Peyer's patch (tissue), 4 donors: ENCODE measurements around the gene ZNF644. TPM values are rescaled to one million over a fixed set of nuclear protein-coding genes. Genes with fewer than 3 reads are reported as not detected.

ENCODE experiments used
- DNase-seq, 3 donors: peaks; one replicate each; pipeline ENCODE4 v3.0.0-alpha.2; 2017 to 2019
- H3K27ac ChIP-seq, 4 donors: fragments of 200-600 bp; sonication (generic); one replicate each; pipeline ENCODE4 v1.5.1; 2016 to 2019
- H3K27me3 ChIP-seq, 2 donors: fragments of 200-600 bp; sonication (generic); one replicate each; pipeline ENCODE4 v1.5.1; 2019
- H3K36me3 ChIP-seq, 3 donors: fragments of 200-600 bp; sonication (generic); one replicate each; pipeline ENCODE4 v1.5.1; 2016 to 2019
- H3K4me1 ChIP-seq, 4 donors: fragments of 200-600 bp; sonication (generic); one replicate each; pipeline ENCODE4 v1.5.1; 2016 to 2019
- H3K4me3 ChIP-seq, 4 donors: fragments of 200-600 bp; sonication (generic); 1 replicate in 3 of 4; 2 replicates in 1 of 4; pipeline ENCODE4 v1.5.1; 2016 to 2019; ENCODE audit warnings: mild to moderate bottlenecking in 1 of 4
- H3K9me3 ChIP-seq, 4 donors: fragments of 200-600 bp; sonication (generic); one replicate each; pipeline ENCODE4 v1.5.1; 2016 to 2019; ENCODE audit warnings: mild to moderate bottlenecking in 1 of 4
- POLR2A ChIP-seq, 2 donors: fragments of 450-650 bp; IDR thresholded peaks; one replicate each; pipeline ENCODE4 v1.5.1; 2017; ENCODE audit warnings: antibody characterized with exemption in 2 of 2, mild to moderate bottlenecking in 2 of 2, moderate library complexity in 2 of 2
- total RNA-seq, 4 donors: library from RNA; depleted of rRNA; stranded (reverse); fragments of >200 nt; gene quantifications; one replicate each; pipeline ENCODE4 v1.1.0, GENCODE V29; 2016
- TF ChIP-seq, protein P1 (sequence below), 6 experiments: fragments of 450-650 bp in 4 of 6; fragments of 200-600 bp in 2 of 6; sonication (generic) in 1 of 6; IDR thresholded peaks; one replicate each; pipeline ENCODE4 v1.5.1; 2017 to 2019; ENCODE audit warnings: antibody characterized with exemption in 6 of 6, mild to moderate bottlenecking in 3 of 6, moderate library complexity in 1 of 6

Gene ZNF644
- total RNA-seq, 4 donors from 2014 or later: 46.5 to 111 (median 62.4) TPM

DNA sequence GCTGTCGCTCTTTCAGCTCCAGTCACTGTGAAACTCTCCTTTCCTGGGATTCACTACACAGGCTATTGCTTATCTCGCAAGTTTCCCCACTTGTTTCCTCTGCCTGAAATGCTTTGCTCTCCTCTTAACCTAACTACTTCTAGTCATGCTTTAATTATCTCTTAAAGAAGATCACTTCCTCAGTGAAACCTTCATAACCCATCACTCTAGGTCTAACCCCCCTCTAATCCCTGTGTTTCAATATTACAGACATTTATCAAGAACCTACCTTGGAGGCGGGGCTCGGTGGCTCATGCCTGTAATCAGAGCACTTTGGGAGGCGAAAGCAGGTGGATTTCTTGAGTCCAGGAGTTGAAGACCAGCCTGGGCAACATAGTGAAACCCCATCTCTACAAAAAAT, 16.7 kb upstream of the ZNF644 start:
- Histone ChIP-seq H3K4me3 (no peak overlapping the region), H3K9me3 (no peaks in the 10 kb centered on the region), H3K27me3 (no peaks in the 10 kb centered on the region), H3K4me1 (no peaks in the 10 kb centered on the region), H3K36me3 (no peaks in the 10 kb centered on the region), H3K27ac (no peak overlapping the region)
- DNase-seq: no peak
- no peak for TF ChIP-seq POLR2A (IDR thresholded peaks at IDR 0.05)
- TF ChIP-seq, protein P1, sequence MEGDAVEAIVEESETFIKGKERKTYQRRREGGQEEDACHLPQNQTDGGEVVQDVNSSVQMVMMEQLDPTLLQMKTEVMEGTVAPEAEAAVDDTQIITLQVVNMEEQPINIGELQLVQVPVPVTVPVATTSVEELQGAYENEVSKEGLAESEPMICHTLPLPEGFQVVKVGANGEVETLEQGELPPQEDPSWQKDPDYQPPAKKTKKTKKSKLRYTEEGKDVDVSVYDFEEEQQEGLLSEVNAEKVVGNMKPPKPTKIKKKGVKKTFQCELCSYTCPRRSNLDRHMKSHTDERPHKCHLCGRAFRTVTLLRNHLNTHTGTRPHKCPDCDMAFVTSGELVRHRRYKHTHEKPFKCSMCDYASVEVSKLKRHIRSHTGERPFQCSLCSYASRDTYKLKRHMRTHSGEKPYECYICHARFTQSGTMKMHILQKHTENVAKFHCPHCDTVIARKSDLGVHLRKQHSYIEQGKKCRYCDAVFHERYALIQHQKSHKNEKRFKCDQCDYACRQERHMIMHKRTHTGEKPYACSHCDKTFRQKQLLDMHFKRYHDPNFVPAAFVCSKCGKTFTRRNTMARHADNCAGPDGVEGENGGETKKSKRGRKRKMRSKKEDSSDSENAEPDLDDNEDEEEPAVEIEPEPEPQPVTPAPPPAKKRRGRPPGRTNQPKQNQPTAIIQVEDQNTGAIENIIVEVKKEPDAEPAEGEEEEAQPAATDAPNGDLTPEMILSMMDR (IDR thresholded peaks at IDR 0.05): no peak

DNA sequence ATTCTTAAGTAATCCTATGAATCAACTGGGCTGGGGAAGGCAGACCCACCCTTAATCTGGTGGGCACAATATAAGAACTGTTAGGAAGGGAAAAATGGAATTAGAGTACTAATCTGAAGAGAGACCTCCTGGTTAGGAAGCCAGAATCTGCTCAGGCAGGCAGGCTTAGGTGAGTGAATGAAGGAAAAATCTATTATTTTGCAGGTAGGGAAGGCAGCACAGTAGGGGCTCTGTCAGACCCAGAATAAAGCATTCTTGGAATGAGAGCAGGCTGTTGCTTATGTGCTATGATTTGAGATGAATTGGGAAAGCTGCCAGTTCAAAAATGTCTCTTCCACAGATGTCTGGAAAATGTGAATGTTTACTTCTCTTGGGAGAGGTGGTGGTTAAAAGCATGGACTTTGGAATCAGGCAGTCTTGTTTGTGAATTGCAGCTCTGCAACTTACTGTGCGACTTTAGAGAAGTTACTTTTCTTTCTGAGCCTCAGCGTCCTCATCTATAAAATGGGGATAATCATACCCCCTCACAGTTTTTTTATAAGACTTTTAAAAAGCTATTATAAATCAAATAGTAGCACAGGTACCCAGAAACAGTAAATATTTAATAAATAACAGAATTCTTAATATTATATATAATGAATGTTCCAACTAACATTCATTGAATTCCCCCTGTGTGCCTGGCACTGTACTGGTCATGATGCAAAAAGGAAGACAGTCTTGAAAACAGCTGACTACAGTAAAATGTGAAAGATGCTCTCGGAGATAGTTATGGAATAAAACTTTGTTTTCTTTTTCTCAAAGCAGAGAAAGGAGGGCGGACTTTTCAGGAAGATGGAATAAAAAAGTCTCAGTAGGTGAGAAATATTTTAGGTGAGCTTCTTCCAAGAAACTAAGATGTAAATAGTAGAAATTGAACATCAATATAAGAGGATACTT, 15.3 kb upstream of the ZNF644 start:
- TF ChIP-seq, protein P1 (IDR thresholded peaks at IDR 0.05): no peak
- TF ChIP-seq POLR2A (IDR thresholded peaks at IDR 0.05): no peak
- H3K4me1 ChIP-seq: no peaks in the 10 kb centered on the region
- no peak overlapping the region for H3K4me3 ChIP-seq
- no peaks in the 10 kb centered on the region for H3K27me3 ChIP-seq
- DNase-seq: no peak
- H3K27ac ChIP-seq: no peak overlapping the region
- H3K36me3 ChIP-seq: no peaks in the 10 kb centered on the region
- H3K9me3 ChIP-seq: no peaks in the 10 kb centered on the region

DNA sequence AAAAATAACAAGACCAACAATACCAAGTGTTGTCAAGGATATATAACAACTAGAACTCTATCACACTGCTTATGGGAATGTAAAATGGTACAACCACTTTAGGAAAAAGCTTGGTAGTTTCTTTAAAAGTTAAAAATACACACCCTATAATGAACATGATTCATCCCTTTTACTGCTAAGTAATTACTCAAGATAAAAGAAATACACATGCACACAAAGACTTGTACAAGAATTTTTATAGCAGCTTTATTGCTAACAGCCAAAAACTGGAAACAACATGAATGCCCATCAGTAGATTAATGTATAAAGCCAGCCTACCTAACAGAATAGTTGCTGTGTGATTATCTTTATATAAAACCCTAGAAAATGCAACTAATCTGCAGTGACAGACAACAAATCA, 10.5 kb upstream of the ZNF644 start:
- no peaks in the 10 kb centered on the region for H3K4me1 ChIP-seq
- no peak for DNase-seq

DNA sequence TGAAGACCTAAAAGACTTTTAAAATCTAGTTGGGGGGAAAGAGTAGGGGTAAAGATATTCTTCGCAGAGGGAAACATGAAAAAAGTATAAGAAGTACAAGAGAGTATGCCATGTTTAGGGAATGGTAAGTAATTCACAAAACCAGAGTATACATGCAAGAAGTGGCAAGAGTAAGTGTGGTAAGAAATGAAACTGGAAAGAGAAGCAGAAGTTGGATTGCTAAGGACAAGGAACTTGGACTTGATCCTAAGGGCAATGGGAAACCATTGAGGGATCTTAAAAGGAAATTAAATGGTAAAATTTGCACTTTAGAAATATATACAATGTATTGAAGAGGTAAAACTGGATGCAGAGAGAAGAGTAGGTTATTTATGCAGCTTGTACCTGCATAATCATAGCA, 9.2 kb upstream of the ZNF644 start:
- no peaks in the 10 kb centered on the region for H3K9me3 ChIP-seq
- no peak overlapping the region for H3K4me3 ChIP-seq
- H3K4me1 ChIP-seq: no peaks in the 10 kb centered on the region
- H3K36me3 ChIP-seq: no peaks in the 10 kb centered on the region
- no peaks in the 10 kb centered on the region for H3K27me3 ChIP-seq
- no peak overlapping the region for H3K27ac ChIP-seq
- no peak for DNase-seq
- TF ChIP-seq, protein P1 (IDR thresholded peaks at IDR 0.05): no peak
- TF ChIP-seq POLR2A (IDR thresholded peaks at IDR 0.05): no peak

More for the DNA sequence above, 10.5 kb upstream of the ZNF644 start:
- no peaks in the 10 kb centered on the region for H3K9me3 ChIP-seq
- no peaks in the 10 kb centered on the region for H3K27me3 ChIP-seq
- H3K27ac ChIP-seq: no peak overlapping the region
- no peak for TF ChIP-seq POLR2A (IDR thresholded peaks at IDR 0.05)
- TF ChIP-seq, protein P1 (IDR thresholded peaks at IDR 0.05): no peak
- H3K4me3 ChIP-seq: no peak overlapping the region
- no peaks in the 10 kb centered on the region for H3K36me3 ChIP-seq

DNA sequence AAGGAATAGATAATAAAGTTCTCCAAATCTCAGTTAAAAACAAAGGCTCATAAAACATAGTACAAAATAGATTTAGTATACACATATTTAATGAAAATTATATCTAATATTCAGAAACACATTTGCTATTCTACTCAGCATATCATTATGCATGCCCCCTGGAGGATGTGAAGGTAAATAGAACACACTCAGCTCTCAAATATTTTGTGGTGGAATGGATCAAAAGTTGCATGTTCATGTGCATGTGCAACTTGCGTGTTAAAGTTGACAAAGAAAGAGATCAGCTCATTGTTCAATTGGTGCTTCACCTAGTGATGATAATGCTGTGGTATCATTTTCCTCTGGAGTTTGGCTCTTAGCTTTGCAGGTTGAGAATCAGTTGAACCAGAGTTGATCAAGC, 4.9 kb upstream of the ZNF644 start:
- no peaks in the 10 kb centered on the region for H3K27me3 ChIP-seq
- H3K27ac ChIP-seq: no peak overlapping the region
- DNase-seq: no peak
- no peak overlapping the region for H3K4me3 ChIP-seq
- no peak for TF ChIP-seq POLR2A (IDR thresholded peaks at IDR 0.05)
- TF ChIP-seq, protein P1 (IDR thresholded peaks at IDR 0.05): peak in 1 of 6 experiments; percentile 22
- H3K36me3 ChIP-seq: no peaks in the 10 kb centered on the region
- H3K4me1 ChIP-seq: peaks cover 0 to 7% (median 3%) of the 10 kb centered on the region in 4 donors
- H3K9me3 ChIP-seq: no peaks in the 10 kb centered on the region
